ENCODE data around the gene PATJ. TPM values are rescaled to one million over a fixed set of nuclear protein-coding genes. Genes with fewer than 3 reads are reported as not detected.

The PATJ gene
- total RNA-seq, 1 experiment from 2014 or later, result 47.3 TPM

DNA sequence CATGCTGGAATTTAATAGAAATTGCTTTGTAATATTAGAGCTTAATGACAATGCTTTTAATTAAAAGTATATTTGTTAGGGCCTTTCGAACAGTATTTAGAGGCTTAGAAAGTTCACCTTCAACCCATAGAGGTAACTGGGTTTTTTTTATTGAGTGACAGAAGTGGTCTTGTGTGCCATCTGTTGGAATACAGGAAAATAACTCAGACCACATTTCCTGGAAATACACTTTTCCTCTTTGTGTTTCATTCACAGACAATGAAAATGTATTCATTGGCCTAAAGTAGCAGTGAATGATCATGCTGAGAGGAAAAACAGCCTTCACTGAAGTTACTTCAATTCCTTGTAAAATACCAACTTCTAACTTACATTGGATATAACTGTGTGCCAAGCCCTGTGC is 368.8 kb downstream of the PATJ start:
- no peak overlapping the region for H3T11ph ChIP-seq (ENCODE audit: low read length)
- H3K79me1 ChIP-seq (ENCODE audit: insufficient read depth, low read depth, low read length, poor library complexity, severe bottlenecking), result no peaks in the 10 kb centered on the region
- no peak overlapping the region for H4K91ac ChIP-seq (ENCODE audit: insufficient read length, low read depth, low read length)
- H3K4me3 Mint-ChIP-seq, result no peak overlapping the region
- H3K4me2 ChIP-seq (ENCODE audit: insufficient read depth, insufficient read length, low read length), result no peak overlapping the region
- no peak overlapping the region for H2BK20ac ChIP-seq (ENCODE audit: low read depth, low read length, poor library complexity, severe bottlenecking)
- no peak overlapping the region for H3K56ac ChIP-seq (ENCODE audit: insufficient read length, low read depth, low read length)
- no peak overlapping the region for H3K23ac ChIP-seq (ENCODE audit: insufficient read length, low read depth, low read length)
- no peaks in the 10 kb centered on the region for H3K23me2 ChIP-seq (ENCODE audit: insufficient read length, low read depth, low read length, poor library complexity, severe bottlenecking)
- H2BK5ac ChIP-seq (ENCODE audit: insufficient read length, low read length), result no peak overlapping the region
- H3K4me1 ChIP-seq (ENCODE audit: insufficient read depth, low read length), result no peaks in the 10 kb centered on the region
- H3K27me3 ChIP-seq (ENCODE audit: insufficient read depth, low read length), result no peaks in the 10 kb centered on the region
- H4K20me1 ChIP-seq (ENCODE audit: control insufficient read depth, insufficient read depth, insufficient read length), result no peaks in the 10 kb centered on the region
- no peak overlapping the region for H2BK15ac ChIP-seq (ENCODE audit: low read depth, low read length)
- H3K36me3 Mint-ChIP-seq (ENCODE audit: insufficient read depth in 1 of 3, low read depth in 3 of 3), result peaks cover 0 to 5% (median 2%) of the 10 kb centered on the region in 3 experiments; a peak in 3 of 7 replicates
- H4K5ac ChIP-seq (ENCODE audit: insufficient read length, low read depth, low read length), result no peak overlapping the region
- H3K14ac ChIP-seq (ENCODE audit: insufficient read depth, low read length), result no peak overlapping the region
- H3K27ac ChIP-seq (ENCODE audit: insufficient read length, low read depth, low read length), result no peak overlapping the region
- H3K9me3 Mint-ChIP-seq, result no peaks in the 10 kb centered on the region
- no peak overlapping the region for H4K8ac ChIP-seq (replicated peaks; ENCODE audit: insufficient read length, low read depth, low read length)
- H2BK120ac ChIP-seq (ENCODE audit: low read depth, low read length, poor library complexity, severe bottlenecking), result no peak overlapping the region
- no peaks in the 10 kb centered on the region for H3K4me1 Mint-ChIP-seq
- no peaks in the 10 kb centered on the region for H3K9me3 ChIP-seq (ENCODE audit: control insufficient read depth, low read depth, low read length)
- H3K9ac ChIP-seq (ENCODE audit: extremely low read depth, insufficient read length, low read length), result no peak overlapping the region
- no peak overlapping the region for H3K27ac Mint-ChIP-seq
- TF ChIP-seq, protein P1, sequence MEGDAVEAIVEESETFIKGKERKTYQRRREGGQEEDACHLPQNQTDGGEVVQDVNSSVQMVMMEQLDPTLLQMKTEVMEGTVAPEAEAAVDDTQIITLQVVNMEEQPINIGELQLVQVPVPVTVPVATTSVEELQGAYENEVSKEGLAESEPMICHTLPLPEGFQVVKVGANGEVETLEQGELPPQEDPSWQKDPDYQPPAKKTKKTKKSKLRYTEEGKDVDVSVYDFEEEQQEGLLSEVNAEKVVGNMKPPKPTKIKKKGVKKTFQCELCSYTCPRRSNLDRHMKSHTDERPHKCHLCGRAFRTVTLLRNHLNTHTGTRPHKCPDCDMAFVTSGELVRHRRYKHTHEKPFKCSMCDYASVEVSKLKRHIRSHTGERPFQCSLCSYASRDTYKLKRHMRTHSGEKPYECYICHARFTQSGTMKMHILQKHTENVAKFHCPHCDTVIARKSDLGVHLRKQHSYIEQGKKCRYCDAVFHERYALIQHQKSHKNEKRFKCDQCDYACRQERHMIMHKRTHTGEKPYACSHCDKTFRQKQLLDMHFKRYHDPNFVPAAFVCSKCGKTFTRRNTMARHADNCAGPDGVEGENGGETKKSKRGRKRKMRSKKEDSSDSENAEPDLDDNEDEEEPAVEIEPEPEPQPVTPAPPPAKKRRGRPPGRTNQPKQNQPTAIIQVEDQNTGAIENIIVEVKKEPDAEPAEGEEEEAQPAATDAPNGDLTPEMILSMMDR (conservative IDR thresholded peaks at IDR 0.05), result peak; percentile 25; the same call in 1 of the 3 replicates
- DNase-seq, result no peak
- WGBS (ENCODE audit: extremely low coverage, insufficient read length, low lambda C conversion rate), result no CpG with 5 or more reads among the region's 1 CpG
- H3K4ac ChIP-seq (ENCODE audit: low read depth, low read length), result no peak overlapping the region
- no peaks in the 10 kb centered on the region for H3K27me3 Mint-ChIP-seq (ENCODE audit: low read depth)
- no peak overlapping the region for H3K18ac ChIP-seq (ENCODE audit: insufficient read length, low read depth, low read length)
- H2BK12ac ChIP-seq (ENCODE audit: insufficient read length, low read depth, low read length), result no peak overlapping the region
- no peak overlapping the region for H2AK5ac ChIP-seq (ENCODE audit: insufficient read length, low read length)
- H3K79me2 ChIP-seq (ENCODE audit: insufficient read depth, low read length), result no peaks in the 10 kb centered on the region
- H2AFZ ChIP-seq (ENCODE audit: low read length), result no peak overlapping the region

Data from H9 (cell line).